ENCODE measurements around the gene HMOX1.
"Not testable (repeated sequence)": the region's sequence is repeated elsewhere in the genome, so short reads cannot be mapped to it uniquely, and the experiment has no call there.

HMOX1 gene

DNA sequence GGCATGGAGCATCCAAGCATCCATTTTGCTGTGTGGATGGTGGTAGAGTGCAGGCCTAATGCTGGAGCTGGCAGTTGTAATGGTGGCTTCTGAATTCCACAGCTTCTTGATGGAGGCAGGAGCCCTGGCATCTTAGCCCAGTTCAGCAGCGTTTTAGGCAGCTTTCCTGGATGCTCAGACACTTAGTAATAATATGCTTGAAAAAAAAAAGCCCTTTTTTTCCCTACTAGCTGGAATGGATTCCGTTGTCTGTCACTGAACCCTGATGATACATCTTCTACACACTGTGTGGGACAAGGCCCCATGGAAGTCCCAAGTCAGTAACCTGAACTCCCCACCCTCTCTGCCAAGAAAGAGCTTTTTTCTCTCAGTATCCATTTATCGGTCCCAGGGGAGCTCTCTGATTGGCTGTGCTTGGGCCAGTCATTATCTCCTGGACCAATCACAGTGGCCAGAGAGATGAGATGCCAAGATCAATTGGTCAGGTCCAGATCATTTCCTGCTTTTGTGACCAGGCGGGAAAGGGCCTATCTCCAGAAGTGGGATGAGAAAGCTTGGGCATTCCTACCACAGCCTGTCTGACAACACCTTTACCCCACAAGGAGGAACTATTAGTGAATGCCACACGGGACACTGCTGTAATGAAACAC is 53.3 kb downstream of the HMOX1 start:
- no peak for DNase-seq (ENCODE audit: low read depth in 2 of 2)

DNA sequence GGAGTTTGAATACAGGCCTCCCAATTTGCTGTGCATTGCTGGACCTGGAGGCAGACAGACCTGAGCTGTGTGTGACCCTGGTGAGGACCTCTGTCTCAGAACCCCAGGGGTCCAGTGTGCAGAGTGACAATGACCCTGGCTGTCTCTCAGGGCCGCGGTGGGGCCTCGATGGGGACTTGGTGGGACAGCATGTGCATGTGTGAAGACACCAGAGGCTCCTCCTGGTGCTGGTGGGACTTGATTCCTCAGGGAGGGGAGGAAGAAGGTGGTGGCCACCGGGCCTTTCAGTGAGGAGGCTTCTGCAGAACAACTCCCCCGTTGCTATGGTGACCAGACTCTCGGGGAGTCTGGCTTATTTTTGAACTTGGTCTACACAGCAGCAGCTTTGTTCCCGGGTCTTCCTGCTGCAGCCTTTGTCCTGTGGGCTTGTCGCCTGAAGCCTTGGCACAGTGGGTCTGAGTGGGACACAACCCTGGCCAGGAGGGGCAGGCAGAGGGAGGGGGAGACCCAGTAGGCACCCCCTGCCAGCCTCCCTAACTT is 54.4 kb downstream of the HMOX1 start:
- no peak for DNase-seq (ENCODE audit: low read depth in 2 of 2)

GRCh38 chr22:35436421-35436820 is 55.5 kb downstream of the HMOX1 start:
- no peak for DNase-seq (ENCODE audit: low read depth in 2 of 2)

DNA sequence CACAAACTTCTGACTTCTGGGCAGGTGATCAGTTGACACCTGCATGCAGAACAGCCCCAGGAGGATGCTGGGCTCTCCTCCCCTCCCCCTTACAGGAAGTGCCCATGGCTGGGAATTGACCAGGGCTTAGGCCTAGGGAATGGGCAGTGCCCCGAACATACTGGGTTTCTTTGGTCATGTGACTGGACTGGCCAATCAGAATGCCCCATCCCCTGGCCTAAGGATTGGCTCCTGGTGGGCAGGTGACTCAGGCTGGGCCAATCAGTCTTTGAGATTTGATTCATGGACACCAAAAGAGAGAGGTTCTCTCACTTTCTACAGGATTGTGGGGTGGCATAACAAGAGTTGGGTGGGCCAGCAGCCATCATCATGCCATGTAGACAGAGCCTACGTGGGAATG is 56.2 kb downstream of the HMOX1 start:
- no peak for DNase-seq (ENCODE audit: low read depth in 2 of 2)

DNA sequence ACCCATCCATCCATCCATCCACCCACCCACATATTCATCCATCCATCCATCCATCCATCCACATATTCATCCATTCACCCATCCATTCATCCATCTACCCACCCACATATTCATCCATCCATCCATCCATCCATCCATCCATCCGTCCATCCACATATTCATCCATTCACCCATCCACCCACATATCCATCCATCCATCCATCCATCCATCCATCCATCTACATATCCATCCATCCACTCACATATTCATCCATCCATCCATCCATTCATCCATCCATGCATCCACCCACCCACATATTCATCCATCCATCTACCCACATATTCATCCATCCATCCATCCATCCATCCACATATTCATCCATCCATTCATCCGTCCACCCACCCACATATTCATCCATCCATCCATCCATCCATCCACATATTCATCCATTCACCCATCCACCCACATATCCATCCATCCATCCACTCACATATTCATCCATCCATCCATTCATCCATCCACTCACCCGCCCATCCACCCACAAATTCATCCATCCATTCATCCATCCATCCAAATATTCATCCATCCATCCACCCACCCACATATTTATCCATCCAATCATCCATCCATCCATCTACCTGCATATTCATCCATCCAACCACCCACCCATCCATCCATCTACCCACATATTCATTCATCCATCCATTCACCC is 57.9 kb downstream of the HMOX1 start:
- DNase-seq (ENCODE audit: low read depth in 2 of 2) = not testable (repeated sequence)

DNA sequence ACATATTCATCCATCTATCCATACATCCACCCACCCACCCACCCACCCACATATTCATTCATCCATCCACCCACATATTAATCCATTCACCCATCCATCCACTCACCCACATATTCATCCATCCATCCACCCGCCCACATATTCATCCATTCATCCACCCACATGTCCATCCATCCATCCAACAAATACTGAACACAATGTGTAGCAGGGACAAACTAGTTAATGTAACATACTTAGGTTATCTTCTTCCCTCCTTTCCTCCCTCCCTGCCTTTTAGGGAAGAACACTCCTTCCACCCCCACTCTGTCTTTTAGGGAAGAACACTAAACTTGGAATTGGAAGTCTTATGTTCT is 58.4 kb downstream of the HMOX1 start:
- no peak for DNase-seq (ENCODE audit: low read depth in 2 of 2)

DNA sequence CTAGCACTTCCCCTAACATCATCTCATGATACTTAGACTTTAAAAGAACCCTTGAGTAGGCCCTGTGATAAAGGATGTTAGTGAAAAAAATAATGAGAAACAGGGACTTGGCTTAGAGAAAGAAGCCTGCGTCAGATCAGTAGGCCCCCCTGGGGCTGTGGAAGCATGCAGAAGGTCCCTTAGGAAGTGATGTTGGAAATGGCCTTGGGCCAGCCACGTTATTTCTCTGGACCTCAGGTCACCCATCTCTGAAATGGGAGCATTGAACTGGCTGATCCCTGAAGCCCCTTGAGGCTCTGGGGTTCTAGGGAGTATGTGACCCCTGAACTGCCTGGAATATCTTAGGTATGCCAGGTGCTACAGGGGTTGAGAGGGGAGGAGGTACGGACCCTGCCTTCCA is 59.2 kb downstream of the HMOX1 start:
- DNase-seq (ENCODE audit: low read depth in 2 of 2) = no peak

DNA sequence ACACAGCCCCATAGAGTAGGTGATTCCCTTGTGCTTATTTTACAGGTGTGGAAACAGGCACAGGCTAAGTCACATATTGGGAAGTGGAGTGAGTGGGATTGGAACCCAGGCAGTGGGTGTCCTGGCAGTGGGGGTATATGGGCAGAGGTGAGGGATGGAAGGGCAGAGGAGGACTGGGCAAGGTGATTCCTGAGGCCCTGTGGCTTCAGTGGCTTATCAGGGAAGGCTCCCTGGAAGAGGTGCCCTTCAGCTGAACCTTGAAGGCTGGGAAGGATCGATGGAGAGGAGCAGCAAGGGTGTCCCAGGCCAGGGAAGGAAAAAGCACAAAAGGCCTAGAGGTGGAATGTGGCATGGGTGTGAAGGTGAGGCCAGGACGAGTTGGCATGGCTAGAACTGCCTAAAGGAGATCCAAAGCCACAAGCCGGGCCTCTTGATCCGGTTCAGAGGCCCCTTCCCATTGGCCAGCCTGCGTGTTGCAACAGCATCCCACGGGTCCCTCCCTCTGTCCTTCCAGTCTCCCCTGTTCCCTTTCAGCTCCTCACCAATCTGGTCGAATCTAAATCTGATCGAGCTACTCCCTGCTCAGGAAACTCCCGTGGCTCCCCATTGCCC is 60.7 kb downstream of the HMOX1 start:
- no peak for DNase-seq (ENCODE audit: low read depth in 2 of 2)

- no peak for DNase-seq (ENCODE audit: low read depth in 2 of 2)
Observed at GRCh38 chr22:35442471-35442870, 61.6 kb downstream of the HMOX1 start.

DNA sequence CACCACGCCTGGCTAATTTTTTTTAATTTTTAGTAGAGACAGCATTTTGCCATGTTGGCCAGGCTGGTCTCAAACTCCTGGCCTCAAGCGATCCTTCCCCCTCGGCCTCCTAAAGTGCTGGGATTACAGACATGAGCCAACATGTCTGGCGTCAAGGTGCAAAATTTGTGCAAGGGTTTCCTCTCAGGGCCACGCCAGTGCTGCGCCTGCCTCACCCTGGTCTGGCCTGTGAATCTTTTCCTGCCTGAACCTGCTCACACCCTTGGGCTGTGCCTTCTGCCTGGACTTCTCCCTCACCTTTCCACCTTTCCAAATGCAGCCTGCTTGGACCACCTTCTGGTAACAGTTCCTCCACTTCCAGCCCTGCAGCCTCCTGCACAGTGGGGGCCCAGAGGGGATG is 62.4 kb downstream of the HMOX1 start:
- DNase-seq (ENCODE audit: low read depth in 2 of 2) = no peak

Data from activated CD8-positive, alpha-beta memory T cell treated with anti-CD3 and anti-CD28 coated beads for 4 hours (primary cell).